ENCODE results near the gene IPO8.

- no peak for TF ChIP-seq CTCF (IDR thresholded peaks at IDR 0.05)
- no peak for TF ChIP-seq POLR2A (IDR thresholded peaks at IDR 0.05)
Measured at GRCh38 chr12:30679241-30679640, 16.4 kb downstream of the IPO8 start.

Measured in breast epithelium (tissue), 3 donors.